GM23338 (cell line): Measurements from ENCODE around the gene KAT2A. TPM values are rescaled to one million over a fixed set of nuclear protein-coding genes. Genes with fewer than 3 reads are reported as not detected.

Experiments
- ATAC-seq: fragments of 200-7000 bp; cut with Tn5 transposase; 3 replicates; pipeline ENCODE4 v1.9.1; 2020
- DNase-seq: peaks from one replicate; pipeline ENCODE4 v3.0.0-alpha.2; 2015; ENCODE audit warnings: low spot score
- H2AFZ ChIP-seq: fragments of 200-600 bp; sonication (generic); 2 replicates; pipeline ENCODE4 v1.8.0; 2016; ENCODE audit warnings: antibody characterized with exemption, mild to moderate bottlenecking, moderate library complexity
- H3F3A ChIP-seq: fragments of 200-600 bp; sonication (generic); replicated peaks from 2 replicates; pipeline ENCODE4 v1.8.0; 2017; ENCODE audit warnings: antibody characterized with exemption, mixed run types, low read depth
- H3K27ac ChIP-seq: fragments of 200-600 bp; sonication (generic); 2 replicates; pipeline ENCODE4 v1.6.1; 2016; ENCODE audit warnings: low read depth
- H3K27me3 ChIP-seq: fragments of 200-600 bp; sonication (generic); 2 replicates; pipeline ENCODE4 v1.8.0; 2016; ENCODE audit warnings: mild to moderate bottlenecking, mixed run types, moderate library complexity; ENCODE audit not compliant: insufficient read depth
- H3K36me3 ChIP-seq: fragments of 200-600 bp; sonication (generic); 2 replicates; pipeline ENCODE4 v1.8.0; 2016; ENCODE audit warnings: mild to moderate bottlenecking; ENCODE audit not compliant: insufficient read depth
- H3K4me1 ChIP-seq: fragments of 200-600 bp; sonication (generic); 2 replicates; pipeline ENCODE4 v1.8.0; 2016; ENCODE audit warnings: mild to moderate bottlenecking, moderate library complexity; ENCODE audit not compliant: insufficient read depth
- H3K4me2 ChIP-seq: fragments of 200-600 bp; sonication (generic); 2 replicates; pipeline ENCODE4 v1.7.1; 2017; ENCODE audit warnings: mixed run types
- H3K4me3 ChIP-seq: fragments of 200-600 bp; sonication (generic); 2 replicates; pipeline ENCODE4 v1.6.1; 2016; ENCODE audit warnings: mixed run types
- H3K79me2 ChIP-seq: fragments of 200-600 bp; sonication (generic); replicated peaks from 2 replicates; pipeline ENCODE4 v1.8.0; 2017; ENCODE audit warnings: mild to moderate bottlenecking; ENCODE audit not compliant: insufficient read depth
- H3K9me2 ChIP-seq: fragments of 200-600 bp; sonication (generic); 2 replicates; pipeline ENCODE4 v1.8.0; 2017; ENCODE audit not compliant: insufficient read depth
- H4K20me1 ChIP-seq: fragments of 200-600 bp; sonication (generic); replicated peaks from 2 replicates; pipeline ENCODE4 v1.8.0; 2017; ENCODE audit warnings: mild to moderate bottlenecking; ENCODE audit not compliant: insufficient read depth
- H3K27ac Mint-ChIP-seq: 2 replicates; pipeline ENCODE4 v1.8.0; 2020; ENCODE audit warnings: inconsistent platforms, mild to moderate bottlenecking, moderate library complexity, mixed read lengths
- H3K27me3 Mint-ChIP-seq: 3 replicates; pipeline ENCODE4 v1.8.0; 2022; ENCODE audit warnings: low read depth, mild to moderate bottlenecking, moderate library complexity, mixed read lengths, inconsistent platforms; ENCODE audit not compliant: insufficient read depth, poor library complexity
- H3K36me3 Mint-ChIP-seq: 3 replicates; pipeline ENCODE4 v1.8.0; 2021; ENCODE audit warnings: low read depth, mild to moderate bottlenecking, inconsistent platforms, moderate library complexity, mixed read lengths
- H3K4me1 Mint-ChIP-seq: 3 replicates; pipeline ENCODE4 v1.8.0; 2020; ENCODE audit warnings: mild to moderate bottlenecking, inconsistent platforms, mixed read lengths
- H3K4me3 Mint-ChIP-seq: 3 replicates; pipeline ENCODE4 v1.8.0; 2021; ENCODE audit warnings: moderate library complexity, mild to moderate bottlenecking, inconsistent platforms, mixed read lengths
- H3K9me3 Mint-ChIP-seq: 3 replicates; pipeline ENCODE4 v1.8.0; 2020; ENCODE audit warnings: moderate library complexity, mild to moderate bottlenecking, inconsistent platforms, mixed read lengths
- CREB1 ChIP-seq: fragments of 250-450 bp; sonication (Bioruptor Pico); IDR thresholded peaks from 2 replicates; pipeline ENCODE4 v1.5.0; 2020; ENCODE audit warnings: low read depth, mild to moderate bottlenecking, moderate library complexity
- EZH2 ChIP-seq: fragments of 200-600 bp; sonication (generic); IDR thresholded peaks from one replicate; pipeline ENCODE4 v1.8.0; 2017; ENCODE audit warnings: antibody characterized with exemption, mild to moderate bottlenecking, low read depth; ENCODE audit not compliant: unreplicated experiment
- EZH2phosphoT487 ChIP-seq: fragments of 200-600 bp; sonication (generic); IDR thresholded peaks from one replicate; pipeline ENCODE4 v1.8.1; 2018; ENCODE audit warnings: antibody characterized with exemption; ENCODE audit not compliant: unreplicated experiment
- JUNB ChIP-seq: IDR thresholded peaks from one replicate; pipeline ENCODE4 v1.6.1; 2016; ENCODE audit warnings: antibody characterized with exemption; ENCODE audit not compliant: unreplicated experiment
- NANOG ChIP-seq: IDR thresholded peaks from 2 replicates; pipeline ENCODE4 v1.6.1; 2016; ENCODE audit warnings: antibody characterized with exemption, borderline replicate concordance
- POLR2AphosphoS5 ChIP-seq: IDR thresholded peaks from 2 replicates; pipeline ENCODE4 v1.6.1; 2016; ENCODE audit warnings: antibody characterized with exemption, low read depth
- STAT1 ChIP-seq: IDR thresholded peaks from one replicate; pipeline ENCODE4 v1.6.1; 2016; ENCODE audit warnings: antibody characterized with exemption; ENCODE audit not compliant: unreplicated experiment
- ZNF114 ChIP-seq: fragments of 250-450 bp; sonication (Bioruptor Pico); IDR thresholded peaks from 2 replicates; pipeline ENCODE4 v1.5.0; 2020; ENCODE audit warnings: mild to moderate bottlenecking, moderate library complexity
- ZNF331 ChIP-seq: fragments of 250-450 bp; sonication (Bioruptor Pico); IDR thresholded peaks from 2 replicates; pipeline ENCODE4 v1.5.0; 2020; ENCODE audit warnings: low read depth, mild to moderate bottlenecking, moderate library complexity
- polyA plus RNA-seq: library from polyadenylated mRNA; unstranded; fragments of >200 nt; fragmentation: Nextera tagmentation; extraction: Ambion mirVana; gene quantifications from 2 replicates; pipeline ENCODE4 v1.2.1, GENCODE V29; 2016
- total RNA-seq: library from RNA; depleted of rRNA; stranded (reverse); fragments of >200 nt; shearing (Covaris generic); gene quantifications from 2 replicates; pipeline ENCODE4 v1.2.3, GENCODE V29; 2014
- TF ChIP-seq, protein P1 (sequence below): IDR thresholded peaks from one replicate; pipeline ENCODE4 v1.6.1; 2018; ENCODE audit warnings: antibody characterized with exemption; ENCODE audit not compliant: unreplicated experiment
- TF ChIP-seq, protein P2 (sequence below), 2 experiments: fragments of 200-600 bp in 1 of 2; sonication (generic) in 1 of 2; conservative IDR thresholded peaks; 2 replicates each; pipeline versions ENCODE4 v1.5.1 to v1.6.1; 2016 to 2017; ENCODE audit warnings: antibody characterized with exemption in 2 of 2, low read depth in 2 of 2, mild to moderate bottlenecking in 2 of 2, moderate library complexity in 1 of 2
- TF ChIP-seq, protein P3 (sequence below): fragments of 250-450 bp; sonication (Bioruptor Pico); IDR thresholded peaks from 2 replicates; pipeline ENCODE4 v1.5.0; 2020; ENCODE audit warnings: mild to moderate bottlenecking, moderate library complexity
- TF ChIP-seq, protein P4 (sequence below): IDR thresholded peaks from 2 replicates; pipeline ENCODE4 v1.6.1; 2016; ENCODE audit warnings: antibody characterized with exemption

KAT2A gene
- total and polyA plus RNA-seq, 2 experiments from 2014 or later, result 13.9 to 25.2 TPM

DNA sequence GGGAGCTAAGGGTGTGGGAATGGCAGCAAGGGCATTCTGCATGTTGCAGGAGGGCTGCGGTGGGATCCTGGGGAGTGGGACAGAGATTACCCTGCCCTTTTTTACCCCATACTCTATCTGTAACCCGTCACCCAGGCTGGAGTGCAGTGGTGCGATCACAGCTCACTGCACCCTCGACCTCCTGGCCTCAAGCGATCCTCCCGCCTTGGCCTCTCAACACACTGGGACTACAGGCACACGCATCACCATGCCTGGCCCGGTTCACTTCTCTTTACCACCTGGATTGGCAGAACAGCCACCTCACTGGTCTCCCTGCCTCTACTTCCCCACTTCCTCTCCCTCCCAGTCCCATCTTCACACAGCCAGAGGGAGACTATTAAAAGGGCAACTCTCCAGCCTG is 32.4 kb downstream of the KAT2A start:
- Mint-ChIP-seq H3K4me1 (peaks cover 15% of the 10 kb centered on the region), H3K9me3 (no peaks in the 10 kb centered on the region), H3K27ac (no peak overlapping the region), H3K27me3 (peaks cover 2% of the 10 kb centered on the region), H3K36me3 (no peaks in the 10 kb centered on the region), H3K4me3 (no peak overlapping the region)
- H2AFZ ChIP-seq, result 0 out of 2 replicates have a peak overlapping the region, but pooled peaks have one; percentile 52
- H3K27ac ChIP-seq, result no peak overlapping the region
- no peaks in the 10 kb centered on the region for H4K20me1 ChIP-seq
- ATAC-seq (no peak), DNase-seq (no peak)
- H3K4me1 ChIP-seq, result 0 out of 2 replicates have a peak, but pooled peaks cover 4% of the 10 kb centered on the region
- H3K27me3 ChIP-seq, result no peaks in the 10 kb centered on the region
- no peaks in the 10 kb centered on the region for H3K79me2 ChIP-seq
- no peak overlapping the region for H3K4me3 ChIP-seq
- TF ChIP-seq, protein P1, sequence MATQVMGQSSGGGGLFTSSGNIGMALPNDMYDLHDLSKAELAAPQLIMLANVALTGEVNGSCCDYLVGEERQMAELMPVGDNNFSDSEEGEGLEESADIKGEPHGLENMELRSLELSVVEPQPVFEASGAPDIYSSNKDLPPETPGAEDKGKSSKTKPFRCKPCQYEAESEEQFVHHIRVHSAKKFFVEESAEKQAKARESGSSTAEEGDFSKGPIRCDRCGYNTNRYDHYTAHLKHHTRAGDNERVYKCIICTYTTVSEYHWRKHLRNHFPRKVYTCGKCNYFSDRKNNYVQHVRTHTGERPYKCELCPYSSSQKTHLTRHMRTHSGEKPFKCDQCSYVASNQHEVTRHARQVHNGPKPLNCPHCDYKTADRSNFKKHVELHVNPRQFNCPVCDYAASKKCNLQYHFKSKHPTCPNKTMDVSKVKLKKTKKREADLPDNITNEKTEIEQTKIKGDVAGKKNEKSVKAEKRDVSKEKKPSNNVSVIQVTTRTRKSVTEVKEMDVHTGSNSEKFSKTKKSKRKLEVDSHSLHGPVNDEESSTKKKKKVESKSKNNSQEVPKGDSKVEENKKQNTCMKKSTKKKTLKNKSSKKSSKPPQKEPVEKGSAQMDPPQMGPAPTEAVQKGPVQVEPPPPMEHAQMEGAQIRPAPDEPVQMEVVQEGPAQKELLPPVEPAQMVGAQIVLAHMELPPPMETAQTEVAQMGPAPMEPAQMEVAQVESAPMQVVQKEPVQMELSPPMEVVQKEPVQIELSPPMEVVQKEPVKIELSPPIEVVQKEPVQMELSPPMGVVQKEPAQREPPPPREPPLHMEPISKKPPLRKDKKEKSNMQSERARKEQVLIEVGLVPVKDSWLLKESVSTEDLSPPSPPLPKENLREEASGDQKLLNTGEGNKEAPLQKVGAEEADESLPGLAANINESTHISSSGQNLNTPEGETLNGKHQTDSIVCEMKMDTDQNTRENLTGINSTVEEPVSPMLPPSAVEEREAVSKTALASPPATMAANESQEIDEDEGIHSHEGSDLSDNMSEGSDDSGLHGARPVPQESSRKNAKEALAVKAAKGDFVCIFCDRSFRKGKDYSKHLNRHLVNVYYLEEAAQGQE, result no peak
- TF ChIP-seq ZNF114 (CRISPR knock-in tag) (no peak), NANOG (no peak), CREB1 (CRISPR knock-in tag) (no peak), ZNF331 (CRISPR knock-in tag) (no peak), POLR2AphosphoS5 (no peak), EZH2phosphoT487 (no peak), STAT1 (no peak), JUNB (no peak), EZH2 (no peak)
- TF ChIP-seq, protein P2, sequence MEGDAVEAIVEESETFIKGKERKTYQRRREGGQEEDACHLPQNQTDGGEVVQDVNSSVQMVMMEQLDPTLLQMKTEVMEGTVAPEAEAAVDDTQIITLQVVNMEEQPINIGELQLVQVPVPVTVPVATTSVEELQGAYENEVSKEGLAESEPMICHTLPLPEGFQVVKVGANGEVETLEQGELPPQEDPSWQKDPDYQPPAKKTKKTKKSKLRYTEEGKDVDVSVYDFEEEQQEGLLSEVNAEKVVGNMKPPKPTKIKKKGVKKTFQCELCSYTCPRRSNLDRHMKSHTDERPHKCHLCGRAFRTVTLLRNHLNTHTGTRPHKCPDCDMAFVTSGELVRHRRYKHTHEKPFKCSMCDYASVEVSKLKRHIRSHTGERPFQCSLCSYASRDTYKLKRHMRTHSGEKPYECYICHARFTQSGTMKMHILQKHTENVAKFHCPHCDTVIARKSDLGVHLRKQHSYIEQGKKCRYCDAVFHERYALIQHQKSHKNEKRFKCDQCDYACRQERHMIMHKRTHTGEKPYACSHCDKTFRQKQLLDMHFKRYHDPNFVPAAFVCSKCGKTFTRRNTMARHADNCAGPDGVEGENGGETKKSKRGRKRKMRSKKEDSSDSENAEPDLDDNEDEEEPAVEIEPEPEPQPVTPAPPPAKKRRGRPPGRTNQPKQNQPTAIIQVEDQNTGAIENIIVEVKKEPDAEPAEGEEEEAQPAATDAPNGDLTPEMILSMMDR (conservative IDR thresholded peaks at IDR 0.05; ENCODE audit: low read depth in 2 of 2), result no peak
- TF ChIP-seq, protein P3, sequence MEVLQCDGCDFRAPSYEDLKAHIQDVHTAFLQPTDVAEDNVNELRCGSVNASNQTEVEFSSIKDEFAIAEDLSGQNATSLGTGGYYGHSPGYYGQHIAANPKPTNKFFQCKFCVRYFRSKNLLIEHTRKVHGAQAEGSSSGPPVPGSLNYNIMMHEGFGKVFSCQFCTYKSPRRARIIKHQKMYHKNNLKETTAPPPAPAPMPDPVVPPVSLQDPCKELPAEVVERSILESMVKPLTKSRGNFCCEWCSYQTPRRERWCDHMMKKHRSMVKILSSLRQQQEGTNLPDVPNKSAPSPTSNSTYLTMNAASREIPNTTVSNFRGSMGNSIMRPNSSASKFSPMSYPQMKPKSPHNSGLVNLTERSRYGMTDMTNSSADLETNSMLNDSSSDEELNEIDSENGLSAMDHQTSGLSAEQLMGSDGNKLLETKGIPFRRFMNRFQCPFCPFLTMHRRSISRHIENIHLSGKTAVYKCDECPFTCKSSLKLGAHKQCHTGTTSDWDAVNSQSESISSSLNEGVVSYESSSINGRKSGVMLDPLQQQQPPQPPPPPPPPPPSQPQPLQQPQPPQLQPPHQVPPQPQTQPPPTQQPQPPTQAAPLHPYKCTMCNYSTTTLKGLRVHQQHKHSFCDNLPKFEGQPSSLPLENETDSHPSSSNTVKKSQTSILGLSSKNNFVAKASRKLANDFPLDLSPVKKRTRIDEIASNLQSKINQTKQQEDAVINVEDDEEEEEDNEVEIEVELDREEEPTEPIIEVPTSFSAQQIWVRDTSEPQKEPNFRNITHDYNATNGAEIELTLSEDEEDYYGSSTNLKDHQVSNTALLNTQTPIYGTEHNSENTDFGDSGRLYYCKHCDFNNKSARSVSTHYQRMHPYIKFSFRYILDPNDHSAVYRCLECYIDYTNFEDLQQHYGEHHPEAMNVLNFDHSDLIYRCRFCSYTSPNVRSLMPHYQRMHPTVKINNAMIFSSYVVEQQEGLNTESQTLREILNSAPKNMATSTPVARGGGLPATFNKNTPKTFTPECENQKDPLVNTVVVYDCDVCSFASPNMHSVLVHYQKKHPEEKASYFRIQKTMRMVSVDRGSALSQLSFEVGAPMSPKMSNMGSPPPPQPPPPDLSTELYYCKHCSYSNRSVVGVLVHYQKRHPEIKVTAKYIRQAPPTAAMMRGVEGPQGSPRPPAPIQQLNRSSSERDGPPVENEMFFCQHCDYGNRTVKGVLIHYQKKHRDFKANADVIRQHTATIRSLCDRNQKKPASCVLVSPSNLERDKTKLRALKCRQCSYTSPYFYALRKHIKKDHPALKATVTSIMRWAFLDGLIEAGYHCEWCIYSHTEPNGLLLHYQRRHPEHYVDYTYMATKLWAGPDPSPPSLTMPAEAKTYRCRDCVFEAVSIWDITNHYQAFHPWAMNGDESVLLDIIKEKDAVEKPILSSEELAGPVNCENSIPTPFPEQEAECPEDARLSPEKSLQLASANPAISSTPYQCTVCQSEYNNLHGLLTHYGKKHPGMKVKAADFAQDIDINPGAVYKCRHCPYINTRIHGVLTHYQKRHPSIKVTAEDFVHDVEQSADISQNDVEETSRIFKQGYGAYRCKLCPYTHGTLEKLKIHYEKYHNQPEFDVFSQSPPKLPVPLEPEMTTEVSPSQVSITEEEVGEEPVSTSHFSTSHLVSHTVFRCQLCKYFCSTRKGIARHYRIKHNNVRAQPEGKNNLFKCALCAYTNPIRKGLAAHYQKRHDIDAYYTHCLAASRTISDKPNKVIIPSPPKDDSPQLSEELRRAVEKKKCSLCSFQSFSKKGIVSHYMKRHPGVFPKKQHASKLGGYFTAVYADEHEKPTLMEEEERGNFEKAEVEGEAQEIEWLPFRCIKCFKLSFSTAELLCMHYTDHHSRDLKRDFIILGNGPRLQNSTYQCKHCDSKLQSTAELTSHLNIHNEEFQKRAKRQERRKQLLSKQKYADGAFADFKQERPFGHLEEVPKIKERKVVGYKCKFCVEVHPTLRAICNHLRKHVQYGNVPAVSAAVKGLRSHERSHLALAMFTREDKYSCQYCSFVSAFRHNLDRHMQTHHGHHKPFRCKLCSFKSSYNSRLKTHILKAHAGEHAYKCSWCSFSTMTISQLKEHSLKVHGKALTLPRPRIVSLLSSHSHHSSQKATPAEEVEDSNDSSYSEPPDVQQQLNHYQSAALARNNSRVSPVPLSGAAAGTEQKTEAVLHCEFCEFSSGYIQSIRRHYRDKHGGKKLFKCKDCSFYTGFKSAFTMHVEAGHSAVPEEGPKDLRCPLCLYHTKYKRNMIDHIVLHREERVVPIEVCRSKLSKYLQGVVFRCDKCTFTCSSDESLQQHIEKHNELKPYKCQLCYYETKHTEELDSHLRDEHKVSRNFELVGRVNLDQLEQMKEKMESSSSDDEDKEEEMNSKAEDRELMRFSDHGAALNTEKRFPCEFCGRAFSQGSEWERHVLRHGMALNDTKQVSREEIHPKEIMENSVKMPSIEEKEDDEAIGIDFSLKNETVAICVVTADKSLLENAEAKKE (CRISPR knock-in tag), result no peak
- TF ChIP-seq, protein P4, sequence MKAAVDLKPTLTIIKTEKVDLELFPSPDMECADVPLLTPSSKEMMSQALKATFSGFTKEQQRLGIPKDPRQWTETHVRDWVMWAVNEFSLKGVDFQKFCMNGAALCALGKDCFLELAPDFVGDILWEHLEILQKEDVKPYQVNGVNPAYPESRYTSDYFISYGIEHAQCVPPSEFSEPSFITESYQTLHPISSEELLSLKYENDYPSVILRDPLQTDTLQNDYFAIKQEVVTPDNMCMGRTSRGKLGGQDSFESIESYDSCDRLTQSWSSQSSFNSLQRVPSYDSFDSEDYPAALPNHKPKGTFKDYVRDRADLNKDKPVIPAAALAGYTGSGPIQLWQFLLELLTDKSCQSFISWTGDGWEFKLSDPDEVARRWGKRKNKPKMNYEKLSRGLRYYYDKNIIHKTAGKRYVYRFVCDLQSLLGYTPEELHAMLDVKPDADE, result no peak
- H3K36me3 ChIP-seq, result no peaks in the 10 kb centered on the region
- no peaks in the 10 kb centered on the region for H3F3A ChIP-seq
- H3K4me2 ChIP-seq, result no peak overlapping the region
- no peaks in the 10 kb centered on the region for H3K9me2 ChIP-seq
